Occipital lobe (tissue), 2 donors: Measurements from ENCODE around the gene PCGF5. TPM values are rescaled to one million over a fixed set of nuclear protein-coding genes. Genes with fewer than 3 reads are reported as not detected.
"Not testable (repeated sequence)": the region's sequence is repeated elsewhere in the genome, so short reads cannot be mapped to it uniquely, and the experiment has no call there.

Experiments
- DNase-seq: peaks from one replicate; lab custom pipeline; 2025; lab: John Stamatoyannopoulos, UW
- total RNA-seq: library from RNA; depleted of rRNA; stranded (reverse); fragments of >200 nt; gene quantifications from one replicate; pipeline ENCODE4 v1.2.3, GENCODE V29; 2014

Gene PCGF5
- total RNA-seq, result 30.7 TPM

DNA sequence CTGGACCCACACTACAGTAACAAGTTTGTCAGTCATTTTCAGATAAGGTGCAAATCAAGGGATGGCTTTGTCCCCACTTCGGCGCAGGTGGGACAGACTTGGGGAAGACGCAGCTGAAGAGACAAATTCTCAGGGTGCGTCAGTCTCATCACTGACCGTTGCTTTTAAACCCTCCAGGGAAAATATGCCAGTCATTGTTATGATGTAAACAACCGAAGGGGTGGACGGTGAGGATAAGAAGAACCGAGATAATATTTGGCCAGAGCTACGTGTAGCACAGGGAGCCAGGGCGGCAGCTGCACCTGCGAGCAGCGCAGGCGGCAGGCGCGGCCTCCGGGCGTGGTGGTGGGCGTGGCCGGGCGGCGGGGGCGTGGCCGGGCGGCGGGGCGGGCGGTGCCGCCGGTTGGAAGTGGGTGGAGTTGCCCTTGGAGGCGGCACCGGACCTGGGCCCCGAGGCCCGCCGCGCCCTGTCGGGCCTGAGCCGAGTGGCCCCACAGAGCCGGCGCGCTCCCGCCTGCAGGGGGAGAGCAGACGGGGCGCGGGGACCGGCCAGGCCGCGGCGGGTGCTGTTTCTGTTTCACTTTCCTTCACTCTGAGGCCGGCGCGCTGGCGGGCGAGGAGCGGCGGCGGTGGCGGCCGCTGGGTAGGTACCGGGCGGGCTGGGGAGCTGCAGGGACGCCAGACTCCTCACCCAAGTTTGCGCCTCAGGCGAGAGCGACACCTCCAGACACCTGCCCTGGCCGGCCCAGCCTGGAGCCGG lies at the start of gene PCGF5:
PCGF5 (plus strand) TSS at position 470 of the 760 bp plus-strand sequence. CDS start 2,209 bp downstream, outside the sequence.
- DNase-seq, result peak; percentile 80

DNA sequence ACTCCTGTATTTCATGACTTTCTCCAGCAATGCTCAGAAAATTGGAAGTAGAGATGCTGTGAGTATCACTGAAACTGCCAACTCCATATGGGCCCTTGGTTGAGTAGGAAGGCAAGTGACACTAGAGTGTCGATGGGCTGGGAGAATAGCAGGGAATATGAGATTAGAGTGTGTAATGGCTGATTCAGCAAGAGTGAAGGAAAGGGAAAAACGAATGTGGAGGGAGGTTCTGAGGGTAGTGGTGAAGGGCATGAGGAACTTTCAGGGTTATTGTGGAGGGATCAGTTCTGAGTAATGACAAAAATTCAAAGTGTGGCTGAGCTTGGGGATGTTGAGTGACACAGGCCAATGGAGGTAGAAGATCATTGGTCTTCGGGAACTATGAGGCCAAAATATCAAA lies 49.0 kb upstream of the PCGF5 start:
- no peak for DNase-seq

GRCh38 chr10:91172348-91172747 lies 48.1 kb upstream of the PCGF5 start:
- DNase-seq, result no peak

DNA sequence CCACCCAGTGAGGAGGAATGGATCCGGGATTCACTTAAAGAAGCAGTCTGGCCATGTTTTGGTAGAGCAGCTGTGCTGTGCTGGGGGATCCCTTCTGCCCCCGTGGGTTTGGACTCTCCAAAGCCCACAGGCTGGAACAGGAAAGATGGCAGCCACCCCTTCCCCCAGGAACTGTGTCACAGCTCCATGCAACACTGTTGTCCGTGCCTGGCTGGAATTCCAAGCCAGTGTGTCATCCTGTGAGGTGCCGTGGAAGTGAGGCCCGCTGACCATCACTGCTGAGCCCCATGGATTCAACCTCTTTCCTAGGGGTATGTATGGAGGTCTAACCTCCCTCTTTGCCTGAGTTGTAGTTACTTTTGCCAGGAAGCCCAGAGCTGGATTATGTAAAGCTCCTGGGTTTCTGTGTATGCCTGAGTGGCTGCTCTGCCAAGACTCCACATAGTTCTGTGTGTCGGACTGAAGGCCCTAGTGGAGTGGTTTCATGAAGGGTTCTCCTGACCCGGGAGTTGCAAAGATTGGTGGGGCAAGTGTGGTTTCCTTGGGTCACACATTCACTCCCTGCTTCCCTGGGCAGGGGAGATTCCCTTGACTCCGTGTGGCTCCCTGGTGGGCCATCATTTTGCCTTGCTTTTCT lies 35.1 kb upstream of the PCGF5 start:
- DNase-seq, result no peak

- DNase-seq, result no peak
Observed at GRCh38 chr10:91187156-91187555, 33.3 kb upstream of the PCGF5 start.

- not testable (repeated sequence) for DNase-seq
Observed at GRCh38 chr10:91188010-91188409, 32.5 kb upstream of the PCGF5 start.

DNA sequence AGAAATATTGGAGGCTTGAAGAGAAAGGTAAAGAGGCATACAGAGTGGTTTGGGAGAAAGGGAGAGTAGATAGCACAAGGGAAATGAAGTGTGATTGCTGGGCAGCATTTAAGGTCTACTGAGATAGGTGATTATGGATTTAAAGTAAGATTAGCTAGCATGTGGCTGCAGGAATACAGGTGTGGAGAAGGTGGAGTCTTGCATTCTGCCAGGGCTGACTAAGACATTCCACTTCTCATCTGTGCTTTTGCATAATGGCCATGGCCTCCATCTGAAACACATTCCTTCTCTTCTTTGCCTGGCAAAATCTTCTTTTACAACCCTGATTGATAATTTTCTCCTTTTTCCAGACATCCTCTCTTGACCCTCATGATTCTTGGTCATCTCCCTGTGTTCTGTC lies 31.6 kb upstream of the PCGF5 start:
- no peak for DNase-seq

DNA sequence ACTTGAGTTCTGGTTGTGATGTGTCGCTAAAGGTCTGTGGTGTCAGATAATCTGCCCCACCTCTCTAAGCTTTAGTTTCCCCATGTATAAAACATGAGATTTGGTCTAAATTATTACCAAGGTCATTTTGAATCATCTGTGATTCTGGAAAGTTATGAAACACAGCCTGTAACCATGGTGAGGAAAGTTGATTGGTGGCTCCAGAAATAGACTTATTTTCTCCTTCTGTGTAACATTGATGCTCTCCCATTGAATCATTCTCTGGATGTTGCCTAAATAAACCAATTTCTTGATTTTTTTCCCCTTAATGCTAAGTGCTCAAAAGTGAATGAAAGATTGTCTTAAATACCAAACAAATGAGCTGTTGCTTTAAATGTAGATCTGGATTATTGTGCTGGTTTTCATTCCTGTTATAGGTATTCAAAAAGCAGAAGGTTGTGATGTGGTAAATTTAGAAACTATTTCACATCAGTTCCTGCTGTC lies 30.0 kb upstream of the PCGF5 start:
- no peak for DNase-seq

GRCh38 chr10:91190876-91191583 lies 29.4 kb upstream of the PCGF5 start:
- DNase-seq, result no peak

- no peak for DNase-seq
Observed at GRCh38 chr10:91191584-91191919, 28.9 kb upstream of the PCGF5 start.

- DNase-seq, result no peak
Observed at GRCh38 chr10:91194497-91195179, 25.8 kb upstream of the PCGF5 start.

GRCh38 chr10:91196268-91197048 lies 24.0 kb upstream of the PCGF5 start:
- no peak for DNase-seq

GRCh38 chr10:91197127-91197526 lies 23.3 kb upstream of the PCGF5 start:
- DNase-seq, result no peak

GRCh38 chr10:91198781-91199180 lies 21.7 kb upstream of the PCGF5 start:
- DNase-seq, result no peak

DNA sequence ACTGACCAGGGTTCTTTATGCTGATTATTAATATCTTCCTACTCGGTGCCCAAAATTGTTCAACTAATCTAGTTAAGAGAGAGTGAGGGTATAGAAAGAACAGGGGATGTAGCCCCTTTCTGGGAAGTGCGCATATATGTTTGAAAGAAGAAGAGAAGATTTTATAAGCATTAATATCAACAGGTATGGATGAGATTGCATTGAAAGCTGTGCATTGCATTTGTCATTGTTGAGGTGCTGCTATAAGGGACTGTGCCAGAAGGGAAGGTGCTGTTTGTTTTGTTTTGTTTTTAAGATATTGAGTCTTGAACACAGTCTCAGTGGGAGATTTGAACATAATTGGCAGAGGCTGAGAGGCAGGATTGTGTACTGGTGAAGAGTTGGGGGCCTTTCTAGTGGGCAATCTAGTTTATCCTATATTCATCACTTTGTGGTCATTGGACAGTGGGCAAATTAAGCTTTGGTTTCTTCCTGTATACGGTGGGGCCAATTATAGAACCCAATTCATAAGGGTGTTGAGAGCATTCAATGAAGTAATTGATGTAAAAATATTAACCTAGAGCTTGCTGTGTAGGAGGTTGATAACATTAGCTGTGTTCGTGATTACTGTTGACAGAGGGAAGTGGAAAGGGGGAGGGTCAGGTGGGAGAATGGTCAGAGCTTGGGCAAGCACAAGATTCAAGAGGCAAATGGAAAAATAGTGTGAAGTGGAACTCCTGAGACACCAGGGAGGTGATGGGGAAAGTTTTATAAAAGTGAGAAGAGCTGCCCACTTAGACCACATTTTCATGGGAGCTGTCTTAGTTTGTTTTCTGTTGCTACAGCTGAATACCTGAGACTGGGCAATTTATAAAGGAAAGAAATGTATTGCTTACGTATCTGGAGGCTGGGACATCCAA lies 19.9 kb upstream of the PCGF5 start:
- DNase-seq, result no peak

- no peak for DNase-seq
Observed at GRCh38 chr10:91201213-91201996, 19.1 kb upstream of the PCGF5 start.

- DNase-seq, result no peak
Observed at GRCh38 chr10:91206427-91206826, 14.0 kb upstream of the PCGF5 start.

- no peak for DNase-seq
Observed at GRCh38 chr10:91206837-91207474, 13.5 kb upstream of the PCGF5 start.

DNA sequence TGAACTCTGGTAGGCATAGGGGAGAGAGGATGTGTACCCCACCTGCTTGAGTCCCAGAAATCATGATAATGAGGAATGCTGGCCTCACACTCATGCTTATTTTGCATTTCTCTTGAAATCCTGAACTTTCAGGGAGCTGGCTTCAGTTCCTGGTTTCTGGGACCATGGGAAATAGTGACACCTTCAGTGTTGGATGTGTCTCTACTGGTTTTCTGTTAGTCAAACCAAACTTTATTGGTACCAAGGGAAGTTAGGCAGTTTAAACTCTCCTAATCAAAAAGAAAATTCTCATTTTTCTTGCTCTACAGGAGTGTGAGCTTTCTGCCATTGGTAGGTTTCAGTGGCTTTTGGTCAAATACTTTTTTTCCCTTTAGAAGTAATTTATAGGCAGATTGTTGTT lies 11.8 kb upstream of the PCGF5 start:
- DNase-seq, result no peak
